HG03135 (cell line): ENCODE measurements around the gene KCNK10.

ENCODE experiments used
- ATAC-seq: cut with Tn5 transposase; IDR thresholded peaks from one replicate; pipeline ENCODE4 v1.9.1; 2021; ENCODE audit warnings: mild to moderate bottlenecking, moderate library complexity; ENCODE audit not compliant: unreplicated experiment

Gene KCNK10

GRCh38 chr14:88323086-88323522 is at the start of gene KCNK10:
Gene KCNK10 (minus strand): TSS chr14:88323269. CDS start chr14:88322798, 471 bp downstream.
- peak; percentile 11 for ATAC-seq

- ATAC-seq: no peak
These were observed 46.4 kb upstream of the KCNK10 start for GRCh38 chr14:88369496-88369895.

GRCh38 chr14:88364710-88365413 is 41.8 kb upstream of the KCNK10 start:
- ATAC-seq: no peak

GRCh38 chr14:88363644-88364043 is 40.6 kb upstream of the KCNK10 start:
- ATAC-seq: no peak

- ATAC-seq: no peak
These were observed 36.4 kb upstream of the KCNK10 start for GRCh38 chr14:88359500-88359899.

GRCh38 chr14:88354358-88354757 is 31.3 kb upstream of the KCNK10 start:
- no peak for ATAC-seq

- no peak for ATAC-seq
These were observed 29.6 kb upstream of the KCNK10 start for GRCh38 chr14:88352698-88353097.

GRCh38 chr14:88351966-88352691 is 29.1 kb upstream of the KCNK10 start:
- no peak for ATAC-seq

- ATAC-seq: no peak
These were observed 25.5 kb upstream of the KCNK10 start for GRCh38 chr14:88348546-88348945.

GRCh38 chr14:88346048-88346639 is 23.1 kb upstream of the KCNK10 start:
- ATAC-seq: no peak

- no peak for ATAC-seq
These were observed 19.9 kb upstream of the KCNK10 start for GRCh38 chr14:88342980-88343379.

GRCh38 chr14:88340357-88340756 is 17.3 kb upstream of the KCNK10 start:
- ATAC-seq: no peak

- no peak for ATAC-seq
These were observed 10.0 kb upstream of the KCNK10 start for GRCh38 chr14:88333036-88333435.

GRCh38 chr14:88327497-88327896 is 4.4 kb upstream of the KCNK10 start:
- ATAC-seq: no peak

- no peak for ATAC-seq
These were observed 3.5 kb upstream of the KCNK10 start for GRCh38 chr14:88326352-88327103.

GRCh38 chr14:88325883-88326282 is 2.8 kb upstream of the KCNK10 start:
- no peak for ATAC-seq

GRCh38 chr14:88324930-88325329 is 1.9 kb upstream of the KCNK10 start:
- ATAC-seq: no peak

- ATAC-seq: no peak
These were observed 1.4 kb upstream of the KCNK10 start for GRCh38 chr14:88324491-88324890.

GRCh38 chr14:88323523-88324199 is 592 bp upstream of the KCNK10 start:
- ATAC-seq: peak; percentile 71

GRCh38 chr14:88322504-88323085 is 474 bp downstream of the KCNK10 start:
- ATAC-seq: no peak
